GM21447 (cell line): ENCODE data around the gene C10orf62.
A peak's percentile ranks its signal among the peaks of the same experiment; 100 is the strongest.
"Not testable (repeated sequence)": the region's sequence is repeated elsewhere in the genome, so short reads cannot be mapped to it uniquely, and the experiment has no call there.

Experiments
- ATAC-seq: cut with Tn5 transposase; IDR thresholded peaks from one replicate; pipeline ENCODE4 v1.9.1; 2021; ENCODE audit not compliant: unreplicated experiment

C10orf62 gene

DNA sequence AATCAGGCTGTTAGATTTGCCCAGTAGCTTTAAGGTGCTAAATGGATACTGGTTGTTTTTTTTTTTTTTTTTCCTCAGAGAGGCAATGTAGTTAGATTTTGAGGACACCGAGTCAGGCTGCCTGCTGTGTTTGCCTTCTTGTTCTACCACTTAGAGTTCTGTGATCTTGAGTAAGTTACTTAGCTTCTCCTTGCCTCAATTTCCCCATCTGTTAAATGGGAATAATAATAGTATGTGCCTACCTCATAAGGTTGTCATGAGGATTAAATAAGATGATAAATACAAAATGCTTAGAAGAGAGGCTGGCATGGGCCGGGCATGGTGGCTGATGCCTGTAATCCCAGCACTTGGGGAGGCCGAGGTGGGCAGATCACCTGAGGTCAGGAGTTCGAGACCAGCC, 29.2 kb downstream of the C10orf62 start:
- no peak for ATAC-seq

DNA sequence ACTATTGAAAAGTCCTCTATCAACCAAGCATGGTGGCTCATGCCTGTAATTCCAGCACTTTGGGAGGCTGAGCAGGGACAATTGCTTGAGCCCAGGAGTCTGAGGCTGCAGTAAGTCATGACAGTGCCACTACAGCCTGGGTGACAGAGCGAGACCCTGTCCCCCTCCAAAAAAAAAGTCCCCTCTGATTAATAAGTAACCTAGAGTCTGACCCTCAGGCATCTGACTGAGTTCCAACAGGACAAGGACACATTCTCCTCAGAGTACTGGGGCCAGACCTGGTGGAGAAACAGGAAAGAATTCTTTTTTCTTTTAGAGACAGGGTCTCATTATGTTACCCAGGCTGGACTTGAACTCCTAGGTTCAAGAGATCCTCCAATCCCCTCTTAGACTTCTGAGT, 33.8 kb downstream of the C10orf62 start:
- ATAC-seq: no peak

DNA sequence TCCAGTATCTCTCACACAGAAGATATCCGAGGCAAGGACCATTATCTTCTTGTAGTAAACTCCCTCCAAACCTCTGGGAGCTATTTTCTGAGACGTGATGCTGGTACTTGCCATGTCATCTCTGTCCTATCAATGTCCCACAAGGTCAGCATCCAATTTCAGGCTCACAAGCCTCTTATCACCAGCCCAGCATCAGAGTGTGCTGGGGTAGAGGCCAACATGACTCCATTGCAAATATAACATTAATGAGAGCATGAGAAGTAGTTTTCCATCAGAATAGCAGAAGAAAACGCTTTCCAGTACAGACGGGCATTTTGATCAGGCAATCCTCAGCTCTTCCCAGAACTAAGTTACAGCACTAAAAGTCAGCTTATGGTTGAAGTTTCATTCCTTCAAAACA, 38.2 kb downstream of the C10orf62 start:
- ATAC-seq: no peak

DNA sequence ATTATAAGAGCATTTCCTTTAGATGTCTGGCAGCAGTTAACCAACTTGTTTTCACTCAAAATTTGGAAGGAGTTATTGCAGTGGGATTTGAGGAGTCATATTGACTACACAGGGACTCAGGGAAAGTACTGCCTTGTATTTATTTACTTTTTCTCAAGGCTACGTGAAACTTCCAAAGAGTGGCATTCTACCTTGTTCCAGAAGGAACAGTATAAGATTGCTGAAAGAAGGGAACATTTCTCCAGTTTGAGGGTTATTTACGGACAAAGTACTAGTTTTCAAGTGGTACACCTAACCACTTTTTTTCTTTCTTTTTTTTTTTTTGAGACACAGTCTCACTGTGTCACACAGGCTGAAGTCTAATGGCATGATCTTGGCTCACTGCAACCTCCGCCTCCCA, 38.7 kb downstream of the C10orf62 start:
- no peak for ATAC-seq

DNA sequence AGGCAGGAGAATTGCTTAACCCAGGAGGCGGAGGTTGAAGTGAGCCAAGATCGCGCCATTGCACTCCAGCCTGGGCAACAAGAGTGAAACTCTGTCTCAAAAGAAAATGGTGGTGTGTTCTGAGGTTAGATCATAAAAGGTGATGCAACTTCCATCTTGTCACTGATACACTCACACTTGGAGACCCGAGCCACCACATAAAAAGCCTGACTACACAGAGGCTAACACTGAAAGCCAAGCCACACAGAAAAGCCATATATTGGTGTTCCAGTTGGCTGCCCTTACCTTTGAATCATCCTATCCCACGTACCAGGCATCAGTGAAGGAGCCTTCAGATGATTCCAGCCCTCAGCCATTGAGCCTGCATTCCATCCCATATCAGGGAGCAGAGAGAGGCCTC, 39.8 kb downstream of the C10orf62 start:
- ATAC-seq: no peak

DNA sequence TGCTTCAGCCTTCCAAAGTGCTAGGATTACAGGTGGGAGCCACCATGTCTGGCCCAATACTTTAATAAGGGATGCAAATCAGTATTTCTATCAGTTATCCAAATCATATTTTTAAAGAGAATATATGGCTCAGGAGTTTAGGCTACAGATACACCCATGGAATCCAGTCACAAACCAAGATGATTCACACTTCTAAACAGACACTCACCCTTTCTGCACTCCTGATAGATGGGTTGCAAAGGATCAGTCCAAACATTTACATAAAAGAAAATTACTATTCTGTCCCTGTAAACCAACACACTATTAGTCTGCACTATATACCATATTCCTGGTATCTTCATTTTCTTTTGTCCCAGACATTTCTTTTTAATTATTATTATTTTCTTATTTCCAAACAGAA, 41.6 kb downstream of the C10orf62 start:
- no peak for ATAC-seq

DNA sequence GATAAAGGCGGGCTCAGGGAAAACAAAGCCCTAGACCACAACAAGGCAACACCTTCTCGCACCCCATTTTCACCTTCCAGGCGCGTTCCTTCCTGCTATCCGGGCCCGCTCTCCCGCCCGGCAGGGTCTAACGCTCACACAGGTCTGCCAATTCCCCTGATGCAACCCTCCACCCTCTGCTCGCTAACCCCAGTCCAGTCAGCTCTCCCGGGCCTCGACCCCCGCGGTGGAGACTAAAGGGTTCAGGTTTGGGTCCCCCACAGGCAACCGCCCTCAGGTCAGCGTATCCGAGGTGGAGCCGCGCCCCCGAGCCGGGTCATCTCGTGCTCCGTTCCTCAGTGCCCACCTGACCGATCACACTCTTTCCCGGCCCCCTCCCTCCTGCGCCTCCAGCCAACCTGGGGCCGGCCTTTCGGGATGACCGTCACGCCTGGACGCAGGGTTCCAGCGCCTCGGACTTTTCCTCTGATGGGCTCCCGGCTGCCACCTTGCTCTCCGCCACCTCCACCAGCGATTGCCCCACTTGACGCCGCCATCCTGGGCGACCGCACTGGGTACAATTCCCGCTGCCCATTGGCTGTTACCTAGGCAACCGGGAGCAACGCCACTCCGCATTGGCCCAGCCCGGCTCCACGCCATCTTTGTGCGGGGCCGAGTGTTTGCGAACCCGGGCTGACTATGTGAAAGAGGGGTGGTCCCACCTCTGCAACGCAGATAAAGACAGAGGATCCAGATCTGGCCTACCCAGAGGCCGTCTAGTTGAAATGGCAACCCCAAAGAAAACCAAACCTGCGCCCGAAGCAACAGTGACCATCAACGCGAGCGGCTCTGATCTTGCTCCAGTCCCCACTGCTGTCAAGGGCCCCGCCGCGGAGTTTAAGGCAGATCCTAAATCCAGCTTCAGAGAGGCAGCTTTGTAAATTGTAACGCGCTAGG, 43.7 kb downstream of the C10orf62 start, which contains the start of gene MORN4:
MORN4 (minus strand) TSS at position 552 of the 936 bp plus-strand sequence. CDS start 13,847 bp downstream, outside the sequence.
- peak; percentile 98 for ATAC-seq

DNA sequence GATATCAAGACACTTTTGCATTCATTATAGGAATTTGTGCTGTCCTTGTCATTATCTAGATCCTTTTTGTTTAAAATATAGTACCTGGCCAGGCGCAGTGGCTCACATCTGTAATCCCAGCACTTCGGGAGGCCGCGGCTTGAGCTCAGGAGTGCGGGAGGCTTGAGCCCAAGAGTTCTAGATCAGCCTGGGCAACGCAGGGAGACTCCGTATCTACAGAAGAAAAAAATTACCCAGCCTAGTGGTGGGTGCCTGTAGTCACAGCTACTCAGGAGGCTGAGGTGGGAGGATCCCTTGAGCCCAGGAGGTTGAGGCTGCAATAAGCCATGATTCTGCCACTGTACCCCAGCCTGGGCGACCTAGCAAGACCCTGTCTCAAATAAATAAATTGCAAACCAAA, 44.4 kb downstream of the C10orf62 start:
- ATAC-seq: no peak

DNA sequence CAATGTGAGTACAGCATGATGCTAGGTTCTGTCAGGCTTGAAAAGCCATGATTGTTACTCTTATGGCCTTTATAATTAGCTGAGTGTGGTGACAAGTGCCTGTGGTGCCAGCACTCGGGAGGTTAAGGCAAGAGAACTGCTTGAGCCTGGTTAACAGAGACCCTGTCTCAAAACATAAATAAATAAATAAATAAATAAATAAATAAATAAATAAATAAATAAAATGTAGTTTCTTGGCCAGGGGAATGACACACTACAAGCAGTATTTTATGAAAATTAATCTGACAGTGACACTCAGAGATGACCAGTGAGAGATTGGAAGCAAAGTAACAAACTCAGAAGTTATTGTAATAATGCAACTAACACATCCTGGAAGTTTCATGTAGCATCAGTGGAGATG, 46.1 kb downstream of the C10orf62 start:
- no peak for ATAC-seq

DNA sequence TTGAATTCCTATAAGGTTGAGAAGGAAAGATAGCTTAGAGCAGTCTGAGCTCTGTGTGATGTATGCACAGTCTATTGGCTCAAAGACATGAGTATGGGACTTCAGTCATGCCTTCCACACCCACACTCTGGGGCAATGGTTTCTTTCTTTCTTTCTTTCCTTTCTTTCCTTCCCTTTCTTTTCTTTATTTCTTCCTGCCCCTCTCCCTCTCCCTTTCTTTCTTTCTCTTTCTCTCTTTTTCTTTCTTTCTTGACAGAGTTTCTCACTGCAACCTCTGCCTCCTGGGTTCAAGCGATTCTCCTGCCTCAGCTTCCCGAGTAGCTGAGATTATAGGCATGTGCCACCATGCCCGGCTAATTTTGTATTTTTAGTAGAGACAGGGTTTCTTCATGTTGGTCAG, 49.6 kb downstream of the C10orf62 start:
- ATAC-seq: not testable (repeated sequence)

DNA sequence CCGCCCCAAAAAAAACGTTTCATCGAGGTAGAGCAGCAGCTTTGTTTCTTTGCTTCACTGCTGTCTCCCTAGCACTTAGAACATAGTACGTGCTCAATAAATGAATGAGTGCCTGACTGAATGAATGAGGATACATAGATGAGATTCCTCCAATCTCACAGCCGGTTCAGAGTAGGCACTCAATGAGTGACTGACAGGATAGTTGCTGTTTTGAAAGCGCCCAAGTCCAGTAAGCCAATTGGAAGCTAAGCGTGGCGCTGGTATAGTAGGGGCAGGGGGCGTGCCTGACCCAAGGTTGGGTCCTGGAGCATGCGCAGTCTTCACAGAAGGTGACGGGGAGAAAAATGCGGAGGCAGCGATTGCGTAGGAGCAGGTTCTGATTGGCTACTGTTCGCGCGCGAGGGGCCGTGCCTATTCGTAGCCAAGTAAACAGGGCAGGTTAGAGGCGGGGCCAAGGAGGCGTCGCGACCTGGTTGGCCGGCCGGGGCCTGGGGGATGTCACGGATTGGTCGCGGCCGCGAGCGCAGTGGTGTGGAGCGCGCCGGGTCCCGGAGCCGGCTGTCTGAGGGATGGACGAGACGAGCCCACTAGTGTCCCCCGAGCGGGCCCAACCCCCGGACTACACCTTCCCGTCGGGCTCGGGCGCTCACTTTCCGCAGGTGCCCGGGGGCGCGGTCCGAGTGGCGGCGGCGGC, 50.8 kb downstream of the C10orf62 start, which contains the start of gene PI4K2A:
PI4K2A (plus strand) TSS at position 498 of the 694 bp plus-strand sequence; CDS start at position 570, 72 bp downstream.
- peak; percentile 97 for ATAC-seq
